ENCODE results near the gene S100A13.
"Not testable (repeated sequence)": the region's sequence is repeated elsewhere in the genome, so short reads cannot be mapped to it uniquely, and the experiment has no call there.

Gene S100A13

GRCh38 chr1:153649137-153649862 is 22.0 kb upstream of the S100A13 start:
- no peak for DNase-seq (ENCODE audit: extremely low read depth in 1 of 2, low read depth in 1 of 2)

- DNase-seq (ENCODE audit: extremely low read depth in 1 of 2, low read depth in 1 of 2), result no peak
Observed at GRCh38 chr1:153648000-153648643, 20.8 kb upstream of the S100A13 start.

GRCh38 chr1:153647346-153647714 is 20.0 kb upstream of the S100A13 start:
- no peak for DNase-seq (ENCODE audit: extremely low read depth in 1 of 2, low read depth in 1 of 2)

GRCh38 chr1:153646672-153647345 is 19.5 kb upstream of the S100A13 start:
- DNase-seq (ENCODE audit: extremely low read depth in 1 of 2, low read depth in 1 of 2), result no peak

- no peak for DNase-seq (ENCODE audit: extremely low read depth in 1 of 2, low read depth in 1 of 2)
Observed at GRCh38 chr1:153643816-153644215, 16.5 kb upstream of the S100A13 start.

GRCh38 chr1:153643100-153643499 is 15.8 kb upstream of the S100A13 start:
- DNase-seq (ENCODE audit: extremely low read depth in 1 of 2, low read depth in 1 of 2), result no peak

- DNase-seq (ENCODE audit: extremely low read depth in 1 of 2, low read depth in 1 of 2), result no peak
Observed at GRCh38 chr1:153642161-153642560, 14.9 kb upstream of the S100A13 start.

GRCh38 chr1:153640861-153641260 is 13.6 kb upstream of the S100A13 start:
- DNase-seq (ENCODE audit: extremely low read depth in 1 of 2, low read depth in 1 of 2), result no peak

- DNase-seq (ENCODE audit: extremely low read depth in 1 of 2, low read depth in 1 of 2), result not testable (repeated sequence)
Observed at GRCh38 chr1:153640213-153640612, 12.9 kb upstream of the S100A13 start.

- no peak for DNase-seq (ENCODE audit: extremely low read depth in 1 of 2, low read depth in 1 of 2)
Observed at GRCh38 chr1:153639280-153639679, 12.0 kb upstream of the S100A13 start.

GRCh38 chr1:153638261-153638660 is 11.0 kb upstream of the S100A13 start:
- DNase-seq (ENCODE audit: extremely low read depth in 1 of 2, low read depth in 1 of 2), result no peak

GRCh38 chr1:153636312-153636711 is 9.0 kb upstream of the S100A13 start:
- no peak for DNase-seq (ENCODE audit: extremely low read depth in 1 of 2, low read depth in 1 of 2)

- DNase-seq (ENCODE audit: extremely low read depth in 1 of 2, low read depth in 1 of 2), result no peak
Observed at GRCh38 chr1:153635872-153636271, 8.6 kb upstream of the S100A13 start.

GRCh38 chr1:153633754-153634665 is 6.7 kb upstream of the S100A13 start, which contains the start of gene CHTOP:
TSS of gene CHTOP (plus strand) at chr1:153634066. CDS start at chr1:153636589, 2,523 bp downstream.
- DNase-seq (ENCODE audit: extremely low read depth in 1 of 2, low read depth in 1 of 2), result peak; percentile 92 to 96

- DNase-seq (ENCODE audit: extremely low read depth in 1 of 2, low read depth in 1 of 2), result no peak
Observed at GRCh38 chr1:153633161-153633753, 6.0 kb upstream of the S100A13 start.

- no peak for DNase-seq (ENCODE audit: extremely low read depth in 1 of 2, low read depth in 1 of 2)
Observed at GRCh38 chr1:153631047-153632022, 4.0 kb upstream of the S100A13 start.

GRCh38 chr1:153630384-153630783 is 3.1 kb upstream of the S100A13 start:
- DNase-seq (ENCODE audit: extremely low read depth in 1 of 2, low read depth in 1 of 2), result no peak

GRCh38 chr1:153629971-153630370 is 2.7 kb upstream of the S100A13 start:
- no peak for DNase-seq (ENCODE audit: extremely low read depth in 1 of 2, low read depth in 1 of 2)

- no peak for DNase-seq (ENCODE audit: extremely low read depth in 1 of 2, low read depth in 1 of 2)
Observed at GRCh38 chr1:153629343-153629665, 2.0 kb upstream of the S100A13 start.

Data from stimulated activated CD8-positive, alpha-beta memory T cell treated with anti-CD3 and anti-CD28 coated beads, Interleukin-7, amount 100 ng/mL, for 48 hours (primary cell).